ENCODE measurements around the gene KCTD16. TPM values are rescaled to one million over a fixed set of nuclear protein-coding genes. Genes with fewer than 3 reads are reported as not detected.

Gene KCTD16
- total RNA-seq, 2 donors from 2014 or later: 0.24 to 0.46 TPM

GRCh38 chr5:144370273-144370672 lies 199.6 kb downstream of the KCTD16 start:
- DNase-seq (ENCODE audit: low spot score): no peak
- intact Hi-C loops (cut with DNase I): no loop called here

GRCh38 chr5:144374637-144375036 lies 204.0 kb downstream of the KCTD16 start:
- no peak for DNase-seq (ENCODE audit: low spot score)
- intact Hi-C loops (cut with DNase I): no loop called here

GRCh38 chr5:144377207-144377606 lies 206.5 kb downstream of the KCTD16 start:
- no peak for DNase-seq (ENCODE audit: low spot score)
- intact Hi-C loops (cut with DNase I): no loop called here

GRCh38 chr5:144378681-144379080 lies 208.0 kb downstream of the KCTD16 start:
- intact Hi-C loops (cut with DNase I): no loop called here
- no peak for DNase-seq (ENCODE audit: low spot score)

GRCh38 chr5:144385597-144385996 lies 214.9 kb downstream of the KCTD16 start:
- DNase-seq (ENCODE audit: low spot score): no peak
- intact Hi-C loops (cut with DNase I): no loop called here

GRCh38 chr5:144386315-144386714 lies 215.6 kb downstream of the KCTD16 start:
- DNase-seq (ENCODE audit: low spot score): no peak
- intact Hi-C loops (cut with DNase I): no loop called here

GRCh38 chr5:144390133-144390532 lies 219.5 kb downstream of the KCTD16 start:
- intact Hi-C loops (cut with DNase I): no loop called here

GRCh38 chr5:144391044-144391443 lies 220.4 kb downstream of the KCTD16 start:
- intact Hi-C loops (cut with DNase I): no loop called here
- DNase-seq (ENCODE audit: low spot score): no peak

More at GRCh38 chr5:144390133-144390532, 219.5 kb downstream of the KCTD16 start:
- no peak for DNase-seq (ENCODE audit: low spot score)

GRCh38 chr5:144393641-144394435 lies 223.2 kb downstream of the KCTD16 start:
- intact Hi-C loops (cut with DNase I): no loop called here
- no peak for DNase-seq (ENCODE audit: low spot score)

GRCh38 chr5:144395704-144396103 lies 225.0 kb downstream of the KCTD16 start:
- DNase-seq (ENCODE audit: low spot score): no peak
- intact Hi-C loops (cut with DNase I): no loop called here

GRCh38 chr5:144403058-144403457 lies 232.4 kb downstream of the KCTD16 start:
- intact Hi-C loops (cut with DNase I): no loop called here

GRCh38 chr5:144403817-144404420 lies 233.2 kb downstream of the KCTD16 start:
- no peak for DNase-seq (ENCODE audit: low spot score)
- intact Hi-C loops (cut with DNase I): no loop called here

More at GRCh38 chr5:144403058-144403457, 232.4 kb downstream of the KCTD16 start:
- DNase-seq (ENCODE audit: low spot score): no peak

GRCh38 chr5:144404672-144405071 lies 234.0 kb downstream of the KCTD16 start:
- DNase-seq (ENCODE audit: low spot score): no peak
- intact Hi-C loops (cut with DNase I): no loop called here

GRCh38 chr5:144405991-144406390 lies 235.3 kb downstream of the KCTD16 start:
- no peak for DNase-seq (ENCODE audit: low spot score)
- intact Hi-C loops (cut with DNase I): no loop called here

- intact Hi-C loops (cut with DNase I): no loop called here
Measured at GRCh38 chr5:144406442-144406841, 235.8 kb downstream of the KCTD16 start.

GRCh38 chr5:144414202-144415029 lies 243.7 kb downstream of the KCTD16 start:
- intact Hi-C loops (cut with DNase I): no loop called here
- DNase-seq (ENCODE audit: low spot score): no peak

More at GRCh38 chr5:144406442-144406841, 235.8 kb downstream of the KCTD16 start:
- no peak for DNase-seq (ENCODE audit: low spot score)

- DNase-seq (ENCODE audit: low spot score): no peak
- intact Hi-C loops (cut with DNase I): no loop called here
Measured at GRCh38 chr5:144416196-144416595, 245.5 kb downstream of the KCTD16 start.

GRCh38 chr5:144418719-144419118 lies 248.0 kb downstream of the KCTD16 start:
- intact Hi-C loops (cut with DNase I): no loop called here
- no peak for DNase-seq (ENCODE audit: low spot score)

GRCh38 chr5:144421411-144421810 lies 250.7 kb downstream of the KCTD16 start:
- intact Hi-C loops (cut with DNase I): no loop called here
- DNase-seq (ENCODE audit: low spot score): no peak
